Measurements from ENCODE around the gene WDR45B.
"Not testable (repeated sequence)": the region's sequence is repeated elsewhere in the genome, so short reads cannot be mapped to it uniquely, and the experiment has no call there.

Gene WDR45B

GRCh38 chr17:82655523-82655922 lies 7.3 kb upstream of the WDR45B start:
- DNase-seq: no peak

- no peak for DNase-seq
Measured at GRCh38 chr17:82655038-82655479, 6.8 kb upstream of the WDR45B start.

GRCh38 chr17:82654611-82655010 lies 6.4 kb upstream of the WDR45B start:
- not testable (repeated sequence) for DNase-seq

DNA sequence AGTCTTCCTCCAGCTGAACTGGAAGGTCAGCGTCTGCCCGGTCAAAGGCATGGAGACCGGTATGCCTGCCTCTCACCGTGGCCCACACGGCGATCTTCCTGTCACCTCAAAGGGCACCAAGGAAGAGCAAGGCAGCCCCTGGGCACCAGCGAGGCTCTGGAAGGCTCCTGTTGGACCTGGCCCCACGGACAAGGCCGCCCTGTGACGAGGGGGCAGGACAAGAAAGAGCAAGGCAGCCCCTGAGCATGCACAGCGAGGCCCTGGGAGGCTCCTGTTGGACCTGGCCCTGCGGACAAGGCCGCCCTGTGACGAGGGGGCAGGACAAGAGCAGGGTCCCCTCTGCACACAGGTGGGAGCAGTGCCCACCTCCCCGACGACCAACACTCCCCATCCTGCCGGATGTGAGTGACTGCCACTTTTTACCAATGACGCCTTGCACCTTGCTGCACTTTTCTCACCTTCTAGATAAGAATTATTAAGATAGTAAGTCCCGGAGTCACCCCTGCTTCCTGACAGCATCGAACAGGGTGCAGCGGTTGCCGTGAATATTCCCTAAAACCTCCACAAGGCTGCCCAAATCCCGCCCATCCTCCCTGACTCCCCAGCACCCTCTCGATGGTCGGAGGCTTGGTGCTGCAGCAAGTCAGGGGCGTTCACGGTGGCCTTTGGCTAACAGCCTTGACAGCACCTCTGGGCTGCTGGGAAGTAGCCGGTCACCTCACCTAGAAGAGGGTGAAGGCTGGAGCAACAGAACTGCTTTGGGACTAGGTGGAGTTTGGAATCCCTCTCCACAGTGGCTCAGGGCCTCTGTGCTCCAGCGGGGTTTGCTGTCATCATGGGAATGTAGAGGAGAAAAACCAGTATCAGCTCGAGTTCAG lies 5.6 kb upstream of the WDR45B start:
- no peak for DNase-seq

DNA sequence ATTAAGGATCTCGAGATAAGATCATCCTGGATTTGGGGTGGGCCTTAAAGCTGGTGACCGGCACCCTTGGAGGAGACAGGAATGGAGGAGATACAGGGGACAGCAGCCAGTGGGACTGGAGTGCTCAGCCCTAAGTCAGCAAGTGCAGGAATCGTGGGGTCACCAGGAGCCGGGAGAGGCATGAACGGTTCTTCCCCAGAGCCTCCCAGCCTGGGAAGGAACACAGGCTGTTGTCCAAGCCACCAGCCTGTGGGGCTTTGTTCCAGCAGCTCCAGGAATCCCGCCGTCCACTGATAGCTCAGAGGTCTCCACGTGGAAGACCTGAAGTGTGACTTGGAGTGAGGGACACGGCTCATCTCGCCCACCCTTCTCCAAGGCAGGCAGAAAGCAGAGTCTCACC lies 2.5 kb upstream of the WDR45B start:
- DNase-seq: no peak

- DNase-seq: no peak
Measured at GRCh38 chr17:82649501-82650261, 1.4 kb upstream of the WDR45B start.

GRCh38 chr17:82648742-82649331 lies 593 bp upstream of the WDR45B start:
- no peak for DNase-seq

GRCh38 chr17:82647593-82648164 lies 565 bp downstream of the WDR45B start:
- no peak for DNase-seq

GRCh38 chr17:82645516-82645915 lies 2.7 kb downstream of the WDR45B start:
- no peak for DNase-seq

DNA sequence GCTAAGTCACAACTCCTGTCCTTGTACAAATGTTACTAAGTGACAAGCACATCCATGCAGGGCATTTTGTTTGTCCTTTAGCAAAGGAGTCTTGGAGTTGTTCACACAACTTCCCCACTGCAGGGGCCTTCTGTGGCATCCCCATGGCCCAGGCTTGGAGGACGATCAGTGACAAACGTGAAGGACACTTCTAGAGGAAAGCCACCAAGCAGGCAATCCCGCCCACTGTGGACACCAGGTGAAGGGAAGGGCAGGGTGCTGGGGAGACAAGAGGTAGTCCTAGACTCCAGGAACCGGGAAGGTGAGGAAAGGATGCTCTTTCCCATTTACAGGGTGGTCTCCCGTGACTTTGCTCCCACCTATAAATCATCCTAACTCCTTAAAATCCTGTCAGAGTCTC lies 4.1 kb downstream of the WDR45B start:
- no peak for DNase-seq

- no peak for DNase-seq
Measured at GRCh38 chr17:82642022-82642421, 6.2 kb downstream of the WDR45B start.

DNA sequence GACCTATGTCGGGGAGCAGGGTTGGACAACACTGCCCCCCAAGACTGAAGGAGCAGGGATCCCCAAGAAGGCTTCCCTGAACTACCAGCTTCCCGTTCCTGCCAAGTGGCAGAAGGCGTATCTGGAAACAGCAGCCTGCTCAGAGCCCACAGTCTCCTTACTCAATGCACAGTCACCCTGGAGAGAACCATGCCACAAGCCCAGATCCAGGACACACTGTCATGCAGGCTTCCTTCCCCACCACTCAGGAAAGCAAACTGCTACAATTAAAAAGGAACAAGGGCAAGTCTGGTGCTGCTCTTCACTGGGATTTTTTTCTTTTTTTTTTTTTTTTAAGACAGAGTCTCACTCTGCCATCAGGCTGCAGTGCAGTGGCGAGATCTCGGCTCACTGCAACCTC lies 8.2 kb downstream of the WDR45B start:
- DNase-seq: no peak

- DNase-seq: no peak
Measured at GRCh38 chr17:82639628-82640027, 8.6 kb downstream of the WDR45B start.

DNA sequence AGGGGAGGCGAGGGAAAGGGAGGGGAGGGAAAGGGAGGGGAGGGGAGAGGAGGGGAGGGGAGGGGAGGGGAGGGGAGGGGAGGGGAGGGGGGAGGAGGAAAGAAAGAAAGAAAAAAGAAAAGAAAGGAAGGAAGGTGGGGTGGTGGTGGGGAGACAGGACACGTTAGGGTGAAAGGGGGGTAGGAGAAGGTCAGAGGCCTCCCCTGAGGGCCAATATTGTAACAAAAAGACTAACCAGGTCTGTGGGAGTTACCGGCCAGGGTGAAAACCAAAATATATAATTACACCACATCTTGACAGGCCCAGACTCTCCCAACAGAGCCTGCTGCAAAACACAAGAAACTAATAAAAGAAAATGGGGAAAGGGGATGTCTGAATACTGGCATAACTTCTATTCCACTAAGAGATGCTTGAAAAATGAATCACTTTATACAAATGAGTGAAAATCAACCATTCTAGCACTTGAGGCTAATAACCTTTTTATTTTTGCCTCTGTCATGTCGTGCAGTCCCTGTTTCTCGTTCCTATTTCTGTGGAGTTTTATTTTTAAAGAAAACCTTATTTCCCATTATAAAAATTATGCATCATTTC lies 10.0 kb downstream of the WDR45B start:
- no peak for DNase-seq

- DNase-seq: no peak
Measured at GRCh38 chr17:82636626-82637598, 11.3 kb downstream of the WDR45B start.

- DNase-seq: no peak
Measured at GRCh38 chr17:82633343-82633742, 14.9 kb downstream of the WDR45B start.

GRCh38 chr17:82632451-82632850 lies 15.8 kb downstream of the WDR45B start:
- DNase-seq: no peak

DNA sequence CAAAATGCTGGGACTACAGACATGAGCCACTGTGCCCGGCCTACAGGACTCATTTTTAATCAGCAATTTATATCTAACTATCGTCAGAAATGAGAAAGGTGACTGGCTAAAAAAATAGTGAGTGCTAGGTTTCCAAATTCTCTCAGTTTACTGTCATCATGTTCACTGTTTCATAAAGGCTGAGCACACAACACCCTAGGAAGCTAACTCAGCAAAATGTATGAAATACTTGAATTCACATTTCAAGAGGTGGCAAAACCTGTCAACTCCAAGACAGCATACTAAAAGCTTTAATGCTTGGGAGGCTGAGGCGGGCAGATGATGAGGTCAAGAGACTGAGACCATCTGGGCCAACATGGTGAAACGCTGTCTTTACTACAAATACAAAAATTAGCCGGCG lies 16.7 kb downstream of the WDR45B start:
- DNase-seq: no peak

- DNase-seq: no peak
Measured at GRCh38 chr17:82630212-82630611, 18.0 kb downstream of the WDR45B start.

DNA sequence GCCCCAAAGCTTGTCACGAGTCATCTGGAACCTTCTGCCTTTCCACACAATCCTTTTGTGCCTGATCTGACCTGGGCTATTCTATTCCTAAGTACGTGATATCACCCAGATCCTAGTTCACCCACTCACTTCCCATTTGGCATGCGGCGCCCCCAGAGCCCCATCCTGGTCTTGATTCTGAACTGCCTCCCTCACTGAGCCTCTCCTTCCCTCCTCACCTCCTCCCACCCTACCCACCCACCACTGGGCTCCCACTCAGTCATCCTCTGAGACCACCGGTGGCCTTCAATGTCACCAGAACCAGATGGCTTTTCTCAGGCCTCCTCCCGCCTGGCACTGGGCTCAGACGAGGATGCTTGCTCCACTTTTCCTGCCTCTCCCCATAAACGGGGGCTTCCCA lies 18.5 kb downstream of the WDR45B start:
- DNase-seq: no peak

GRCh38 chr17:82627405-82627804 lies 20.8 kb downstream of the WDR45B start:
- no peak for DNase-seq

GRCh38 chr17:82623707-82624106 lies 24.5 kb downstream of the WDR45B start:
- DNase-seq: no peak

Measured in amniotic stem cell (primary cell).